Measurements from ENCODE around the gene NTM. TPM values are rescaled to one million over a fixed set of nuclear protein-coding genes. Genes with fewer than 3 reads are reported as not detected.

NTM gene
- total RNA-seq, 1 donor = not detected

DNA sequence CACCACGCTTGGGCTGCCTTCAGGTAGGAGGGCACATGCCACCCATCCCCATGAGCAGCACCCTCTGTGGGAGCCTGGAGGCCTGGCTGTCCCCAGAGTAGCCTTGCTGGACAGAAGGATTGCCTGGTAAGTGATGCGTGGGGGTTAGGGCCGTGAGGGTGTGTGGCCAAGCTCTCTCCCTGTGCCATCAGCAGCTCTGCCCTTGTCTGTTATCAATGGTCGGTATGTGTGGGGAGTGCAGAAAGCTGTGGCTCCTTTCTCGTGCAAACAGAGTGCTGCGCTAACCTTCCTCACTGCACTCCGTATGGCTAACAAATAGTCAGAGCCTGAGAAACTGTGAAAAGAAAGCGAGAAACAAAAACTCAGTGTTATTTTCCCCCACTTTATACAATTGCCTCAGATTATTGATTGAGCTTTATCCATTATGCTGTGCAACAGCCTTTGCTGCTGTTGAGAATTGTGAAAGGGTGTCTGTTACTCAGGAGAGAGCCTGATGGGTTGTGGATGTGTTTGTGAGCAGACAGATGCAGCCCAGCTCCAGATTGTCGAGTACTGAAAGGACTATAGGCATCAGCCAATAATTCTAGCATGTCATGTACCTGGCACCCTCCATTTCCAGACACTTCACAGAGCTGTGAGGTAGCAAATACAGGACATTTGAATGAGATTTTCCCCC is 432.2 kb downstream of the NTM start:
- no peak for DNase-seq (ENCODE audit: low read depth in 2 of 3, low spot score in 2 of 3)

DNA sequence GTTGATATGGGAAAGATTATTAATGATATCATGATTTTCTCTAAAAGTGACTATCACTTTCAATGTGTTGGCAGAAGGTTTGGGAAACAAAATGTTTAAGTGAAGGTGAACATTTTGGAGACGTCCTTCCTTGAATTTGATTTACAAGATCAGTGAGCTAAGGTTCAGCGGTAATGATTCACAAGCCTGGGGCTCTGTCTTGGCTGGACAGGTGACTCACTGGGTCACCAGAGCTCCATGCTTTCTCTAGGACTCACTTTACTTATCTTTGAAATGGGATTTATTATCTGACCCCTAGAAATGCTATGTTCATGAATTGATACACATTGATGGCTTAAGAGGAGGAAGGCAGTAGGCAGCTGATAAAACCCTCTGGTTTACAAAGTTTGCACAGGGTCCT is 437.5 kb downstream of the NTM start:
- DNase-seq (ENCODE audit: low read depth in 2 of 3, low spot score in 2 of 3) = no peak

DNA sequence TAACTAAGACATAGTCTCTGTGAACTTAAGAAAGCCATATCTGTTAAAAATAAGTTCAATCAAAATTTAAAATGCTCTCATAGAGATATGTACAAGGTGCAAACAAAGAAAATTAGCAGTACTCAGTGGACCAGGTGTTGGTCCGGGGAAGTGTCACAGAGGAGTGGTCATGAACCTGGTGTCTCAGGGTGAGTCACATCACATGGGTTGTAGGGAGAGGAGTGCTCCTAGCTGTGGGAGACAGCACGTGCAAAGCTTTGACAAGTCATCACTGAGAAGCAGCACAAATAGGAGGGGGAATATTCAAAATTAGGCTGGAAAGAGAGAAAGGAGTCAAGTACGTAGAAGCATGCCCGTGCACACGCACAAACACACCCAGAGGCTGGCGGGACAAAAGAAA is 438.1 kb downstream of the NTM start:
- no peak for DNase-seq (ENCODE audit: low read depth in 2 of 3, low spot score in 2 of 3)

DNA sequence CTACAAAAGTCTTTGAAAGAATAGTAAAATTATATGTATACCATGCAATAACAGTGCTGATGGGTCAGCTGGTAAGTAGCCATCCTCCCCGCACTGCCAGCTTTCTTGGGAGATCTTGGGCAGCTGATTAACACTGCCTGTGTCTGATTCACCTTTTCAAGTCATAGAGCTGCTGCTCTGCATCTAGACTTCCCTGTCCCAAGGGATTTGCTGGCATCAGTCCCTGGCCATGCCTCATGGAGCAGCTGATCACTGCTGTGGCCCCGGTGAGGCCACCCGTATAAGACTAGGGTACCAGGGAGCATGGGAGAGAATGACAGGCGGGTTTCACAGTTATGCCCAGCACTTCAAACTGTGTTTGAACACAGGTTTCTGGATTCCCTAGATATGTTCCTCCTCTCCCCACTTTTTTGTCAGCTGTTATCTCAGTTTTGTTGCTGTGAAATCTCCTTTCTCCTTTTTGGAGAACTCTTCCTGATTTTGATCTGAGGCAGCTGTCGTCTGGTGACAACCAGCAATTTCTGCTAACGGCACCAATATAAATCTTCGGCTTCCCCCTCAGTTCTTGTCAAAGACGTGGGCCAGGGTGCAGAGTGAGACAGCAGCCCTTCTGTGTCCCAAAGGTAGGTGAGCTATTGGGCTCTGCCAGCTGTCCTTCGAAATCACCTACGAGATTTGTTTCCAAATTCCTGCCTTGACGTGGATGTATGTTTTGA is 438.9 kb downstream of the NTM start:
- no peak for DNase-seq (ENCODE audit: low read depth in 2 of 3, low spot score in 2 of 3)

DNA sequence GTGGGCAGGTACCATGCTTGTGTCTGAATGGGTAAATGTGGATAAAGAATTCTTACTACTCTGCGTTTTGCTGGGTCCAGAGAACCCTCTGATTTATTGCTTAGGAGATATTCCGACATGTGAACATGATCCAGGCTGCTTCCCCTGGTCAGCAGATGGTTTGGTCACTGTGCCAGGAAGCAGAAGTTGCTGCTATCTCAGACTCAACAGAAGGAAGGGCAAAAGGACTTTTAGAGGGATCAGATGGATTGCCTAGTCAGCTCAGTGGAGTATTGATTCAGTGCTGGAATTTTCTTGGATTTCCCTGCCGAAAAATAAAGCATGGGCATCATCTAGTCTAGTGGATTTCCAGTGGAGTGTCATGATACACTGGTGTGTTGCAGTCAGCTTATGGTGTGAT is 440.1 kb downstream of the NTM start:
- no peak for DNase-seq (ENCODE audit: low read depth in 2 of 3, low spot score in 2 of 3)

DNA sequence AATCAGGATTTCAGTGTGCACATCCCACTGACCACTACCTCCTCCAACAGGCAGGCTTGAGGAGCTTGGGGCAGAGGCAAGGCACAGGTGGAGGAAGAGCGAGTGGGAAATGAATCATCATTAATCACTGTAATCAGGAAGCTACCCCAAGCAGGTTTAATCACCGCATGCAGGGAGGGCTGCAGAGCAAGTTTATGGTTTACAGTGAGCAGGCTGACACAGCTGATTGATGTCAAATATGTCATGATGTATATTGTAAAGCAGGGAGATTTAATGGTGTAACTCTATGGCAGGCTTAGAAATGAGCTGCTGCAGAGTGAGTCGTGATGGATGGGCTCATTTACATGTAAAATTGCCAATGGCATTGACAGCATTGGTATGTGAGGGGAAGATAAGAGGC is 441.0 kb downstream of the NTM start:
- no peak for DNase-seq (ENCODE audit: low read depth in 2 of 3, low spot score in 2 of 3)

DNA sequence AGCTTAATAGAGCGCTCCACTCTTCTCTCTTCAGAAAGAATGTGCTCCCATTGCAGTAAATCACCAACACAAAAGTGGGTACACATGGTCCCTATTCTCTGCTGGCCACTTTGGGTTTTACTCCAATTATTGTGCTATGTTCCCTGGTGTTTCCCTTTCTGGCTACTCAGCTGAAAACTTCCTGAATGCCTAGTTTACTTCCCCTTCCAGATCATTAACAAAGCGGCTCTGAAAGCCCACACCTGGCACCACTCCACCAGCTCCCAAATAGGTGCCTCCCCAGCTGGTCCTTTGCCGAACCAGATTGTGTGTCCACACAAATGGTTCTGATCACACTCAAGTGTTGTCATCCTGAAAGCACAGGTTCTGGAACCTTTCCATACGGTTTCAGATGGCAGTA is 443.7 kb downstream of the NTM start:
- DNase-seq (ENCODE audit: low read depth in 2 of 3, low spot score in 2 of 3) = no peak

DNA sequence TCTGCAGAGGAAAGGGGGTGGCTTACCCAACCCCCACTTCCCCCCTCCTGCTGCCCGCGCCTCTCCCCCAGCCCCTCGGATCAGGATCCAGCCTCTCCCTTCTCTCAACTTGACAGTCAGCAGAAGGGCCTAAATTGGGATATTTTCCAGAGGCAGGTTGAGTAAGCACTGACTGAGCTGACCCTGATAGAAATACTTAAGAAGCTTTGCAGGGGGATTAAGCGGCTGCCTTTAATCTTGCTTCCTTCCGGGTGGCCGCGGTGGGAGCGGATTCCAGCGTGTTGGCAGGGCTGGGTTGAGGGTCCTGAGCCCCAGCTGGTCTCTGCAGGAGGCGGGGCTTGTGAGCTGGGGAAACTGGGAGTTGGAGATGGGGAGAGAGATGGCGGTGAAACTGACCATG is 445.2 kb downstream of the NTM start:
- DNase-seq (ENCODE audit: low read depth in 2 of 3, low spot score in 2 of 3) = no peak

DNA sequence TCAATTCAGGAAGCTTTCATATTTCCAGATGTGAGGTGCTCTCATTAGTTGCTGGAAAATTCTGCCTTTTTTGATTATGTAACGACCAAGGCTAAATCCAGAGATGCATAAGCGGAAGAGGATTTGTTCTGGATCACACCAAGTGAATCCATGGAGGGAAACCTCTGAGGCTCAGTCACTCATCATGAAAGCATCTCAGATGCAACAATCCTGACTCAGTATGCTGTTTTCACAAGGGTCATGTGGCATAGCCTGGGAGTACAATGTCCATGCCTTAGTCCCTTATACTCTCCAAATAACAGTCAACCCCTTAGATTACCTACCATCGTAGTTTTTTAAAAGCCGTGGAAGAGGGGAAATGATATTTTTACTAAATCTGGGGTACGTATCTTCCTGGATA is 445.6 kb downstream of the NTM start:
- DNase-seq (ENCODE audit: low read depth in 2 of 3, low spot score in 2 of 3) = no peak

DNA sequence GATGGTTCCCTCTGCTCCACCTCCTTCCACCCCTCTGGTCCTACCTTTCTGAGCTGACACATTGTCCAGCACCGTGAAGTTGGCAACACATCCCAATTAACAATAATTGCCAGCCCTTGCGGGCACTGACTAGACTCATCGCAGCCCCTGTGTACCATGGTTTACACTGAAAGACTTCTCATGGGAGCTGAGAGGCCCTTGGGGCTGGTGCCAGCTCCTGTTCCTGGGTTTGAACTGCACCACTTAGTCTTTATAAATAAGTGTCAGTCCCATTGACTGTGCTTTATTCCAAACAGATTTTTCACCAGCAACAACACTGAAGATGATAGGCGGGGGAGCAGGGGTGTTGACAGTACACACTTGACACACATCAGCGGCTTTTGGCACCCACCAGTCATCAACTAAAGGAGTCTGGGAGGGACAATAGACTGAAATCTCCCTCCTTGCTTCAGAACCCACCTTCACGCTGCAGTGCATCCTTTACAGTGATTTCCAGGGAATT is 447.3 kb downstream of the NTM start:
- DNase-seq (ENCODE audit: low read depth in 2 of 3, low spot score in 2 of 3) = no peak

DNA sequence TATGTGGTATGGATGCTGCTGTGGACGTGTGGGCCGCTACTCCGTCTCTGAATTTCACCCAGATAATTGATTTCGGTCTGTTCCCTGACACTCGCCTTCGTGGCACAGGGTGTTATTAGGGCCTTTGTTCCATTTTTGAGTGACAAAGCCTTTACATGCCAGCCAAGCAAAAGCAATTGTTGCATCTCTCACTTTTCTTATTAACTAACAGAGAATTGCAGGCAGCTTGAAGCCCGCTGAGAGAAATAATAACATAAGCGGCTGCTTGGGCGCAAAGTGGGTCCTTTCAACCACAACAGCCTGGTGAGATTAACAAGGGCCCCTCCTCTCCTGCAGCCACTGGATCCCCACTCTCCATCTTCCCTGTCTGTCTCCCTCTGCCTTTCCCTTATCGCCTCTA is 449.4 kb downstream of the NTM start:
- no peak for DNase-seq (ENCODE audit: low read depth in 2 of 3, low spot score in 2 of 3)

DNA sequence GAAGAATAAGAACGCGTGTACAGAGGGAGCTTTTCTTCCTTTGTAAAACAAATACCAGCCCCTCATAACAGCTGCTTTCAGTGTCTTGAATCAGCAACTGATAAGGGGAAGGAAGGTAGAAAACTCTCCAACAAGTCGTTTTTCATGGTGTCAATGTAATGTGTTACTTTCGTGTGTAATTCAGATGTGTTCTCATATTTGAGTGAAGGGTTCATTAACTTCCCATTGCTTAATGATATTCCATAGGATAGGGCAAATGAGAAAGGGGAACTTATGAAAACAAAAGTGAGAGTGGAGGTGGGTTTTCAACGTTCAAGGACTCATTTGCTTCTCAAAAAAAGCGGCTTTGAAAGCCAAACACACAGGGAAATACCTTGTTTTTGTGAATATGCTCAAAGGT is 452.1 kb downstream of the NTM start:
- DNase-seq (ENCODE audit: low read depth in 2 of 3, low spot score in 2 of 3) = peak in 1 of 3 donors; percentile 49

DNA sequence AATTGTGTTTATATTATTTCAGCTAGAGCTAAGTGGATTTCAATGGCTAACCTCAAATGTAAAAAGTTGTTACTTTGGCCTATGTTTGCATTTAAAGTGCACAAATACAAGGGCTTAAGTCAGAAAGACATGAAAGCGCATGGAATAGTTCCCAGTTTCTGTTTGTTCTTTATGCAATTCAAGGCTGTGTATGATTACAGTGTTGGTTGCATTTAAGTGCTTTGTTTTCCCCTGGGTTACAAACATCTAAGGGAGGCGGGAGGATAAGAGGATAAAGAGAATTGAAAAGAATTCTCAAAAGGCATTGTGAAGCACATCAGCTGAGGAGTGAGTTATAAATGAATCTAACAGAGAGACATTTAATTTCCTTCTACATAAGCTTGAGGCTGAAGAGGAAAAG is 453.4 kb downstream of the NTM start:
- DNase-seq (ENCODE audit: low read depth in 2 of 3, low spot score in 2 of 3) = no peak

DNA sequence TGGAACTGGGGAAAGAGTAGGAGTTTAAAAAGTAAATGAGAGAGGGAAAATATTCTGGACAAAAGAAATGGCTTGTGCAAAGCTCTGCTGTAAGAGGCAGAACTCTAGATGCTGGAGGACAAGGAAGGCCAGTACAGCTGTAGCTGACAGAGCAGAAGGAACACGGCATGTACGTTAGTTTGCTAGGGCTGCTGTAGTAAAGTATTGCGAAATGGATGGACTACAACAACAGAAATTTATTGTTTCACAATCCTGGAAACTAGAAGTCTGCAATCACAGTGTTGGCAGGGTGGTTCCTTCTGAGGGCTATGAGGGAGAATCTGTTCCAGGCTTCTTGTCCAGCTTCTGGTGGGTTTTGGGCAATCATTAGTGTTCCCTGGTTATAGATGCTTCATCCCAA is 454.4 kb downstream of the NTM start:
- DNase-seq (ENCODE audit: low read depth in 2 of 3, low spot score in 2 of 3) = peak in 1 of 3 donors; percentile 20

DNA sequence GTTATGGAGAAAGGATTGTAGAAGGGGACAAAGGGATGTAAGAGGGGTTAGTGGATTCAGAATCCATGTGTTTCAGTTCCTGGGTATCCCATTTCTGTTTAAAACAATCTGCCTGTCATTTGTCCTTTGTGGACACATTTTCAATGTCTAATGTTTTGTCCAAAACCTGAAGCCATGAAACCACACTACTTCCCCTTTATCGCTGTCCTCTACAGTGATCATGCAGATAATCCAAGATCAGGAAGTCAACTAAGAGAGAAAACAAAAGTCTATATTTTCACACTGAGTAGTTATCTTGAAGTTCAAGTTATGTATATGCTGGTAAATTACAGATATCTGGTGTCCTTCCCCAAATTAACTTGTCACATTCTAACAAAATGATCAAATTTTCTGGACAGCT is 457.0 kb downstream of the NTM start:
- DNase-seq (ENCODE audit: low read depth in 2 of 3, low spot score in 2 of 3) = peak in 2 of 3 donors; percentile 14 to 83

DNA sequence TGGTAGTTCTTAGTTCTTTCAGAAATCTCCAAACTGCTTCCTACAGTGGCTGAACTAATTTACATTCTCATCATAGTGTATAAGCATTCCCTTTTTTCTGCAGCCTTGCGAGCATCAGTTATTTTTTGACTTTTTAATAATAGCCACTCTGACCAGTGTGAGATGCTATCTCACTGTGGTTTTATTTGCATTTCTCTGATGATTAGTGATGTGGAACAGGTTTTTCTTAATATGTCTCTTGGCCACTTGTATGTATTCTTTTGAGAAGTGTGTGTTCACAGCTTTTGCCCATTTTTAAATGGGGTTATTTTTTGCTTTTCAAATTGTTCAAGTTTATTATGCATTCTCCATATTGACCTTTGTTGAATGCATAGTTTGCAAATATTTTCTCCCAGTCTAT is 459.3 kb downstream of the NTM start:
- DNase-seq (ENCODE audit: low read depth in 2 of 3, low spot score in 2 of 3) = no peak

DNA sequence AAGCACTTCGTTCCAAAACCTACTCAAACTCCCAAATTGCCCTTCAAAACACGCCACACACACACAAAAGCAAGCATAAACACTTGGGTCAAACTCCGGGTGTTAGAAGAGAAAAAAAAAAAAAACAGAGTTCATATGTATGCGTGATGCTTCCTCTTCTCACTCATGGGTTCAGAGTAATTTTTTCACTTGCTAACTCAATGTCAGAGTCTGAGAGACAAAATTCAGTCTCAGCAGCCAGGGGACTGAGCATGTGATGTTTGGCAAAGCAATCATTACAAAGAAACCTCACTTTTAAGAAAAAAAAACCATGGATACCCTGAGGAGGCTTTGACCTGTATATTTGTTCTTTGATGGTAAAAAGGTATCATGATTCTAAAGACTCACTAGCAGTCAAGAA is 461.7 kb downstream of the NTM start:
- no peak for DNase-seq (ENCODE audit: low read depth in 2 of 3, low spot score in 2 of 3)

DNA sequence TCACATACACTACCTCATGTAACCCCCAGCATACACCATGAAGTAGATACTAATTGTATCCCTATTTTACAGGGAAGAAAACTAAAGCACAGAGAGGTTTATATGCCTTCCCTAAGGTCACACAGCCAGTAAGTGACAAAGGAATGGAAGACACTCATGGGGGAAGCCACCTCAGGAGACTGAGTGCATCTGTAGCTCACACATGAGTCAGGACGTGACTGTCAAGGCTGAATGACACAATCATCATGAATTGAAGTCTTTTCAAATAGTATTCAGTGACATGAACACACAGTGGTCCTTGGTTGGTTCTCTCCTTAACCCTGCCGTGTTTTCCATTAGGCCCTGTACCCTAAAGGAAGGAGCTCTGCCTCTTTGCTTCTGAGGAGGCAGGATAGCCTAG is 463.0 kb downstream of the NTM start:
- no peak for DNase-seq (ENCODE audit: low read depth in 2 of 3, low spot score in 2 of 3)

DNA sequence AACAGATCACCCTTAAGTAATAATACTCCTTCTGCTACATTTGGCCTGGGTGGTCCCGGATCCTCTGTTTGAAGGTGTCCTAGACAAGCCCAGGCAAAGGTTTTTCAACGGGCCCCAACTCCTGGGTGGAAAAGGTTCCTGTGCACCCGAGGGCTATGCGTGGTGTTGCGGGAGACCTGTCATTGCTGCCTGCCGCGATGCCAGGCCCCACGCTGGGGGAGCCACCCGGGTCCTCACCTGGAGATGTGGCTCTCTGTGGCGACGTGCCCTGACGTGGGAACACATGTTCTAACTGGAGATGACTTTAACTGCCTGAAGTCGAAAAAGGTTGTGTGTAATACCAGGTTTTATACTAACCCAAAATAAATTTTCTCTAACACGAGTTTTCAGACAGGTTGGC is 467.1 kb downstream of the NTM start:
- no peak for DNase-seq (ENCODE audit: low read depth in 2 of 3, low spot score in 2 of 3)

DNA sequence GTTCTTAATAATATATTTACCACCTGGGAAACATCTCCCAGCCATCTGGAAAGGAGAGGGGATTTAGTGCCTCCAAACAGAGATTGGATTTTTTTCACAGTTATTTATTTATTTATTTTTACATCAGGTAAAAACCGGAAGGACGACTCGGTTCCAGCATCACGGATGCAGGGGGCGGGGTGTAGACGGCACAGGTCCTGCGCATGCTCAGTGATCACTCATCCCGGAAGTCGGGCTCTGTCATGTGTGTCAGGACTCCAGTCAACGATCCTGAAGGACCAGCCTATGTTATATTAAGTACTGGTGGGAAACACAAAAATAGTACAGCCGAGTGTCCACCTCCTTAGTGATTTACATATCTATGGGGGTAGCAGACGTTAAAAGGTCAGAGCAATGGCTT is 467.6 kb downstream of the NTM start:
- no peak for DNase-seq (ENCODE audit: low read depth in 2 of 3, low spot score in 2 of 3)

DNA sequence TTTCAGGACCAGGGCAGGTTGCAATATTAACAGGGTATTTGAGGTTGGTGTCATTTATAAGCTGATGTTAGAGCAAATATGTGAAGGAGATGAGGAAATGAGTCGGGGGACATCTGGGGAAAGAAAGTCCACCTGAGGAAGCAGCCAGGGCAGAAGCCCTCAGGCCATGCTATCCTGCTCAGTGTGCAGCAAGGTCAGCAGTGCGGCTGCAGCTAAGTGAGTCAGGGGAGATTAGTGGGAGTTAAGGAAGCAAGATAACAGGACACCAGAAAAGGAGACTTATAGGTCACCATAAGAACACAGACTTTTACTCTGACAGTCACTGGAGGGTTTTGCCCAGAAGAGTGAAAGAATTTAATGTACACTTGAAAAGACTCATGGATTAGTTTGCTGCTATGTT is 468.9 kb downstream of the NTM start:
- DNase-seq (ENCODE audit: low read depth in 2 of 3, low spot score in 2 of 3) = no peak

DNA sequence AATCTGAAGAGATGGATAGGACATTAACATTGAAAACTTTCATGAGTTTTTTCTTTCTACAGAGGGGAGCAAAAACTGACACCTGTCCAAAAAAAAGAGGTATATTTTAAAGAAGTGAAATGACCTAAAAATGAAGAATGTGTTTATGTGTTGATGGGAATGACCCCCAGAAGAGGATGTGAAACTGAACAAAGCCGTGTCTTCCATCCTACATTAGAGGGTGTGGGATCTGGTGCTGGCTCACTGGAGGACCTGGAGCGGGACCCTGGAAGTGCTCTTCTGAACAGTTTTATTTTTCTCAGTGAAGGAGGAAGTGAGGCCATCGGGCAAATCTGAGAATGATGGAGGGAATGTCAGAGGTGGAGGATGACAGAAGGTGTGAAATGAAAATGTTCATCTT is 470.1 kb downstream of the NTM start:
- DNase-seq (ENCODE audit: low read depth in 2 of 3, low spot score in 2 of 3) = no peak

DNA sequence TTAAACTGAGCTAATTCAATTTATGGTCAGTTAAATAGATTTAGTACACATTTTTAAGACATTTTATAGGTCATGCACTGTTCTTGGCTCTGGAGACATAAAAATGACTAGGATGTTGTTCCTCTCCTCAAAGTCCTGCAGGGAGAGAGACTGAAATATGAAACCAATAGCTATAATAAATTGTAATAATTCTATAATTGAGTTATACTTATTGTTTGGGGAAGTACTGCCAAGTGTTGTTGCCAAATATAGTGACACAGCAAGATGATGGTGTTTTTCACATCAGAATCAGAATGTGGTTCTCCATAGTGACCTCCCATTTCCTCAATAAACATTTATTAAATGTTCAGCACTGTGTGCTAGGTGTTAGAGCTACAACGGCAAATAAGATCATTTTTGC is 470.6 kb downstream of the NTM start:
- peak in 2 of 3 donors; percentile 45 to 88 for DNase-seq (ENCODE audit: low read depth in 2 of 3, low spot score in 2 of 3)

Measured in hematopoietic multipotent progenitor cell (in vitro differentiated cells).